Measurements from ENCODE around the gene XYLT2. TPM values are rescaled to one million over a fixed set of nuclear protein-coding genes. Genes with fewer than 3 reads are reported as not detected.

Gene XYLT2
- total and polyA plus RNA-seq, 9 of the 15 experiments (the other 6 are each of a cell fraction or from before 2014, with no cell fraction given), result 0.63 to 9.1 (median 4.3) TPM

- no TSS peak for BruUV-seq (replicated peaks)
- no peaks in the 10 kb centered on the region for H3K79me2 ChIP-seq (ENCODE audit: control insufficient read depth, insufficient read depth, low read length)
- TF ChIP-seq THRAP3 (IDR thresholded peaks at IDR 0.05; ENCODE audit: borderline replicate concordance) (no peak), FOXM1 (IDR thresholded peaks at IDR 0.05; ENCODE audit: low read depth) (no peak), FOXM1 (CRISPR knock-in tag; IDR thresholded peaks at IDR 0.05; ENCODE audit: low read depth) (no peak), NEUROD1 (IDR thresholded peaks at IDR 0.05; ENCODE audit: borderline replicate concordance, low read depth, low read length, partially characterized antibody) (no peak), TCF15 (CRISPR knock-in tag; IDR thresholded peaks at IDR 0.05) (no peak), RBM34 (IDR thresholded peaks at IDR 0.05; ENCODE audit: borderline replicate concordance, insufficient read depth, low read length) (no peak)
- ChIA-PET CTCF (ENCODE audit: low intra/inter-chr PET ratio) (no interaction called here), POLR2A (interaction anchor here (0.8 kb wide), 1 partner anchor 34 kb away, joined by 3 read pairs; the partner anchor contains the start of gene XYLT2)
- DNase-seq (ENCODE audit: extremely low read depth in 1 of 4, low spot score in 3 of 4), result no peak
- no peaks in the 10 kb centered on the region for H3K9me1 ChIP-seq (ENCODE audit: control insufficient read depth, insufficient read depth, low read length)
- no peaks in the 10 kb centered on the region for H3K36me3 ChIP-seq (ENCODE audit: control insufficient read depth, insufficient read depth, low read length)
- H3K4me3 ChIP-seq, result no peak overlapping the region
- H3K27ac ChIP-seq (ENCODE audit: extremely low read depth, low read depth, low read length), result no peak overlapping the region
- H3K4me1 ChIP-seq (replicated peaks in 1 of 2; ENCODE audit: control insufficient read depth in 2 of 2, insufficient read depth in 2 of 2, low read length in 2 of 2), result peaks cover 0 to 15% of the 10 kb centered on the region in 2 experiments; a peak in 2 of 5 replicates
- no peak overlapping the region for H2AFZ ChIP-seq (ENCODE audit: low read depth, low read length)
- WGBS (ENCODE audit: insufficient coverage, low coverage, missing lambda C conversion rate), result 9% methylated on average over 5 of the region's 5 CpGs
- in situ Hi-C loops (cut with MboI), result no loop called here
- no peak overlapping the region for H3K9ac ChIP-seq (ENCODE audit: insufficient read depth in 1 of 2, low read depth in 2 of 2, low read length in 2 of 2)
- FAIRE-seq, result no peak
- H3K9me3 ChIP-seq (replicated peaks; ENCODE audit: control insufficient read depth, insufficient read depth, low read depth, low read length), result no peaks in the 10 kb centered on the region
- H3K27me3 ChIP-seq (ENCODE audit: control insufficient read depth in 2 of 2, insufficient read depth in 2 of 2, low read length in 2 of 2), result peaks cover 6 to 42% of the 10 kb centered on the region in 2 experiments; a peak in 4 of 5 replicates
- intact Hi-C loops (cut with micrococcal nuclease), result no loop called here
- no peaks in the 10 kb centered on the region; the same call in 1 of the 2 replicates for H4K20me1 ChIP-seq (replicated peaks; ENCODE audit: control insufficient read depth, insufficient read depth, low read length)
- ATAC-seq, result no peak
- H3K4me2 ChIP-seq (ENCODE audit: insufficient read depth, low read length), result no peak overlapping the region
Observed at GRCh38 chr17:50312308-50312707, 33.6 kb upstream of the XYLT2 start.

Measured in K562 (cell line).